ENCODE data around the gene BCAS3. TPM values are rescaled to one million over a fixed set of nuclear protein-coding genes. Genes with fewer than 3 reads are reported as not detected.

Gene BCAS3
- total and polyA plus RNA-seq, 2 donors (not counting 1 experiment from before 2014, with no cell fraction given) = 13.9 to 73.4 TPM

GRCh38 chr17:61000911-61001310, 323.3 kb downstream of the BCAS3 start:
- no peaks in the 10 kb centered on the region for H3K4me1 ChIP-seq (ENCODE audit: control insufficient read depth in 2 of 2, insufficient read depth in 2 of 2, low read length in 2 of 2)
- ChIA-PET CTCF (interaction anchor here (0.5 to 2.5 kb wide), 9 partner anchors 71 to 836 kb away, joined by 3 to 7 read pairs (median 4); no protein-coding TSS in a partner anchor), POLR2A (no interaction called here)
- WGBS (ENCODE audit: insufficient coverage) = 83% methylated on average over 2 of the region's 2 CpGs
- no peaks in the 10 kb centered on the region for H3K79me2 ChIP-seq (ENCODE audit: control insufficient read depth, insufficient read depth, low read length)
- intact Hi-C loops (cut with micrococcal nuclease) = no loop called here
- no peak overlapping the region for H3K27ac ChIP-seq (ENCODE audit: low read length in 2 of 2)
- H2AFZ ChIP-seq (ENCODE audit: insufficient read depth, low read depth, low read length, poor library complexity, severe bottlenecking) = no peak overlapping the region
- no peaks in the 10 kb centered on the region for H3K9me3 ChIP-seq (ENCODE audit: control extremely low read depth in 1 of 3, control insufficient read depth in 2 of 3, insufficient read depth in 1 of 3, low read length in 2 of 3)
- no peaks in the 10 kb centered on the region for H3K4me1 Mint-ChIP-seq
- no peaks in the 10 kb centered on the region for H4K20me1 ChIP-seq (ENCODE audit: control insufficient read depth, insufficient read depth, low read length, poor library complexity, severe bottlenecking)
- H3K4me3 Mint-ChIP-seq = no peak overlapping the region
- H3K27ac Mint-ChIP-seq = no peak overlapping the region
- TF ChIP-seq, protein P1, sequence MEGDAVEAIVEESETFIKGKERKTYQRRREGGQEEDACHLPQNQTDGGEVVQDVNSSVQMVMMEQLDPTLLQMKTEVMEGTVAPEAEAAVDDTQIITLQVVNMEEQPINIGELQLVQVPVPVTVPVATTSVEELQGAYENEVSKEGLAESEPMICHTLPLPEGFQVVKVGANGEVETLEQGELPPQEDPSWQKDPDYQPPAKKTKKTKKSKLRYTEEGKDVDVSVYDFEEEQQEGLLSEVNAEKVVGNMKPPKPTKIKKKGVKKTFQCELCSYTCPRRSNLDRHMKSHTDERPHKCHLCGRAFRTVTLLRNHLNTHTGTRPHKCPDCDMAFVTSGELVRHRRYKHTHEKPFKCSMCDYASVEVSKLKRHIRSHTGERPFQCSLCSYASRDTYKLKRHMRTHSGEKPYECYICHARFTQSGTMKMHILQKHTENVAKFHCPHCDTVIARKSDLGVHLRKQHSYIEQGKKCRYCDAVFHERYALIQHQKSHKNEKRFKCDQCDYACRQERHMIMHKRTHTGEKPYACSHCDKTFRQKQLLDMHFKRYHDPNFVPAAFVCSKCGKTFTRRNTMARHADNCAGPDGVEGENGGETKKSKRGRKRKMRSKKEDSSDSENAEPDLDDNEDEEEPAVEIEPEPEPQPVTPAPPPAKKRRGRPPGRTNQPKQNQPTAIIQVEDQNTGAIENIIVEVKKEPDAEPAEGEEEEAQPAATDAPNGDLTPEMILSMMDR (IDR thresholded peaks at IDR 0.05) = no peak
- TF ChIP-seq EZH2 (IDR thresholded peaks at IDR 0.05; ENCODE audit: borderline replicate concordance, insufficient read depth, low read depth, low read length, poor library complexity, severe bottlenecking) = no peak
- H3K27me3 ChIP-seq (replicated peaks in 1 of 4; ENCODE audit: control extremely low read depth in 1 of 4, control insufficient read depth in 3 of 4, insufficient read depth in 4 of 4, low read length in 3 of 4) = no peaks in the 10 kb centered on the region
- H3K4me3 ChIP-seq (ENCODE audit: control extremely low read depth in 1 of 5, extremely low read depth in 1 of 5, insufficient read depth in 1 of 5, low read depth in 2 of 5, low read length in 4 of 5) = no peak overlapping the region
- no peaks in the 10 kb centered on the region for H3K9me3 Mint-ChIP-seq (ENCODE audit: insufficient read depth)
- no peak overlapping the region for H3K4me2 ChIP-seq (replicated peaks; ENCODE audit: low read depth, low read length, poor library complexity, severe bottlenecking)
- DNase-seq (no peak), ATAC-seq (ENCODE audit: low read depth) (no peak)
- H3K36me3 ChIP-seq (replicated peaks in 1 of 2; ENCODE audit: control extremely low read depth in 1 of 2, control insufficient read depth in 1 of 2, extremely low read depth in 1 of 2, insufficient read depth in 2 of 2, low read length in 1 of 2) = no peaks in the 10 kb centered on the region
- H3K9ac ChIP-seq (ENCODE audit: low read length) = no peak overlapping the region
- no peaks in the 10 kb centered on the region for H3K27me3 Mint-ChIP-seq

DNA sequence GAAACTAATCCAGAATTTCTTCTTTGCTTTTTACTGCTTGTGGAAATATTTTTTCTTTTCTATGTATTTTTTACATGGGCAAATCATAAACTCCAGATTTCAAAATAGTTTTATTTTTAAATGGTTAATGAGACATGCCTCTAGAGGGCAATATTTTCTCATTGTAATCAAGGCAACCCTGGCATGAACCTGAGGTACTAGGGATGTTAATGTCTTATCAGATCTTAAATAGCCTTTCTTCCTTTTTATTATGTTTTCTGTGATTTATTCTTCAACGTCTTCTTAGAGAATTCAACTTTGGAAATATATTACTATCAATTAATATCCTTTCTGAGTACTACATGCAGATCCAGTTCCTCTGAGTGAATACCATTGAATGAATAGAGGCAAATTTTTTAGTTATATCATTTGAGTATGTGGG, 324.7 kb downstream of the BCAS3 start:
- H3K27ac Mint-ChIP-seq = no peak overlapping the region
- ATAC-seq (ENCODE audit: low read depth) (no peak), DNase-seq (peak; percentile 41)
- no peak overlapping the region for H3K4me3 Mint-ChIP-seq
- Histone ChIP-seq H3K9ac (ENCODE audit: low read length) (no peak overlapping the region), H3K4me3 (ENCODE audit: control extremely low read depth in 1 of 5, extremely low read depth in 1 of 5, insufficient read depth in 1 of 5, low read depth in 2 of 5, low read length in 4 of 5) (no peak overlapping the region), H3K27ac (ENCODE audit: low read length in 2 of 2) (no peak overlapping the region), H2AFZ (ENCODE audit: insufficient read depth, low read depth, low read length, poor library complexity, severe bottlenecking) (no peak overlapping the region), H3K9me3 (ENCODE audit: control extremely low read depth in 1 of 3, control insufficient read depth in 2 of 3, insufficient read depth in 1 of 3, low read length in 2 of 3) (no peaks in the 10 kb centered on the region), H3K4me1 (ENCODE audit: control insufficient read depth in 2 of 2, insufficient read depth in 2 of 2, low read length in 2 of 2) (no peaks in the 10 kb centered on the region), H4K20me1 (ENCODE audit: control insufficient read depth, insufficient read depth, low read length, poor library complexity, severe bottlenecking) (no peaks in the 10 kb centered on the region), H3K4me2 (replicated peaks; ENCODE audit: low read depth, low read length, poor library complexity, severe bottlenecking) (no peak overlapping the region), H3K27me3 (replicated peaks in 1 of 4; ENCODE audit: control extremely low read depth in 1 of 4, control insufficient read depth in 3 of 4, insufficient read depth in 4 of 4, low read length in 3 of 4) (no peaks in the 10 kb centered on the region), H3K36me3 (replicated peaks in 1 of 2; ENCODE audit: control extremely low read depth in 1 of 2, control insufficient read depth in 1 of 2, extremely low read depth in 1 of 2, insufficient read depth in 2 of 2, low read length in 1 of 2) (no peaks in the 10 kb centered on the region), H3K79me2 (ENCODE audit: control insufficient read depth, insufficient read depth, low read length) (no peaks in the 10 kb centered on the region)
- TF ChIP-seq, protein P1 (IDR thresholded peaks at IDR 0.05) = peak; percentile 78
- TF ChIP-seq EZH2 (IDR thresholded peaks at IDR 0.05; ENCODE audit: borderline replicate concordance, insufficient read depth, low read depth, low read length, poor library complexity, severe bottlenecking) = no peak
- CTCF ChIA-PET = no interaction called here
- no CpG with 5 or more reads among the region's 1 CpG for WGBS (ENCODE audit: insufficient coverage)
- POLR2A ChIA-PET = no interaction called here
- no peaks in the 10 kb centered on the region for H3K27me3 Mint-ChIP-seq
- no peaks in the 10 kb centered on the region for H3K9me3 Mint-ChIP-seq (ENCODE audit: insufficient read depth)
- intact Hi-C loops (cut with micrococcal nuclease) = loop anchor here (1.0 kb wide), 1 partner anchor 356 kb away; no protein-coding TSS in a partner anchor
- no peaks in the 10 kb centered on the region for H3K4me1 Mint-ChIP-seq
